Inflammatory macrophage treated with lipopolysaccharide for 1 hour (primary cell): ENCODE measurements around the gene RALGAPA2.
"Not testable (repeated sequence)": the region's sequence is repeated elsewhere in the genome, so short reads cannot be mapped to it uniquely, and the experiment has no call there.

ENCODE experiments used
- DNase-seq, 2 donors: peaks; one replicate each; pipeline ENCODE4 v3.0.0-alpha.2; 2020 to 2022

RALGAPA2 gene

GRCh38 chr20:20363799-20364592, 348.4 kb downstream of the RALGAPA2 start:
- DNase-seq, result no peak

- DNase-seq, result no peak
These were observed 349.0 kb downstream of the RALGAPA2 start for GRCh38 chr20:20363434-20363798.

GRCh38 chr20:20362774-20363433, 349.5 kb downstream of the RALGAPA2 start:
- DNase-seq, result no peak

GRCh38 chr20:20360464-20360863, 352.0 kb downstream of the RALGAPA2 start:
- DNase-seq, result peak; percentile 50 to 72

GRCh38 chr20:20359628-20360027, 352.8 kb downstream of the RALGAPA2 start:
- DNase-seq, result no peak

GRCh38 chr20:20358801-20359200, 353.6 kb downstream of the RALGAPA2 start:
- DNase-seq, result no peak

- not testable (repeated sequence) for DNase-seq
These were observed 356.9 kb downstream of the RALGAPA2 start for GRCh38 chr20:20355503-20355902.

GRCh38 chr20:20353576-20353975, 358.9 kb downstream of the RALGAPA2 start:
- no peak for DNase-seq

GRCh38 chr20:20344476-20344875, 368.0 kb downstream of the RALGAPA2 start:
- peak; percentile 46 to 80 for DNase-seq

- peak; percentile 55 to 84 for DNase-seq
These were observed 368.5 kb downstream of the RALGAPA2 start for GRCh38 chr20:20343932-20344331.
